ENCODE data around the gene LRRC4. TPM values are rescaled to one million over a fixed set of nuclear protein-coding genes. Genes with fewer than 3 reads are reported as not detected.

LRRC4 gene
- total RNA-seq, 1 donor from 2014 or later, result 0.16 TPM

GRCh38 chr7:128066858-128067257 is 35.6 kb upstream of the LRRC4 start:
- no peak overlapping the region for H3K4me3 Mint-ChIP-seq
- no peak overlapping the region for H3K27ac Mint-ChIP-seq
- no peak for TF ChIP-seq CTCF (IDR thresholded peaks at IDR 0.05)

GRCh38 chr7:128066395-128066794 is 35.2 kb upstream of the LRRC4 start:
- Mint-ChIP-seq H3K9me3 (no peaks in the 10 kb centered on the region), H3K27me3 (no peaks in the 10 kb centered on the region), H3K36me3 (ENCODE audit: low read depth) (peaks cover 17% of the 10 kb centered on the region), H3K4me1 (no peaks in the 10 kb centered on the region), H3K27ac (no peak overlapping the region), H3K4me3 (no peak overlapping the region)
- TF ChIP-seq CTCF (IDR thresholded peaks at IDR 0.05), result no peak
- ATAC-seq (ENCODE audit: low read depth) (no peak), DNase-seq (no peak)
- intact Hi-C loops (cut with micrococcal nuclease), result no loop called here
- ChIA-PET CTCF (no interaction called here), POLR2A (interaction anchor here (0.6 kb wide), 1 partner anchor 61 kb away, joined by 5 read pairs; no protein-coding TSS in a partner anchor)

More at GRCh38 chr7:128066858-128067257, 35.6 kb upstream of the LRRC4 start:
- Mint-ChIP-seq H3K36me3 (ENCODE audit: low read depth) (peaks cover 21% of the 10 kb centered on the region), H3K9me3 (no peaks in the 10 kb centered on the region), H3K4me1 (no peaks in the 10 kb centered on the region), H3K27me3 (no peaks in the 10 kb centered on the region)
- intact Hi-C loops (cut with micrococcal nuclease), result no loop called here
- ChIA-PET CTCF (no interaction called here), POLR2A (no interaction called here)
- DNase-seq (no peak), ATAC-seq (ENCODE audit: low read depth) (no peak)

GRCh38 chr7:128065872-128066271 is 34.6 kb upstream of the LRRC4 start:
- Mint-ChIP-seq H3K4me3 (no peak overlapping the region), H3K4me1 (no peaks in the 10 kb centered on the region), H3K27ac (no peak overlapping the region), H3K27me3 (no peaks in the 10 kb centered on the region), H3K9me3 (no peaks in the 10 kb centered on the region), H3K36me3 (ENCODE audit: low read depth) (peaks cover 16% of the 10 kb centered on the region)
- POLR2A ChIA-PET, result interaction anchor here (0.6 kb wide), 1 partner anchor 61 kb away, joined by 5 read pairs; no protein-coding TSS in a partner anchor
- TF ChIP-seq CTCF (IDR thresholded peaks at IDR 0.05), result no peak
- DNase-seq, result no peak
- CTCF ChIA-PET, result no interaction called here
- no peak for ATAC-seq (ENCODE audit: low read depth)
- intact Hi-C loops (cut with micrococcal nuclease), result no loop called here

GRCh38 chr7:128063088-128063487 is 31.9 kb upstream of the LRRC4 start:
- no peak for ATAC-seq (ENCODE audit: low read depth)
- H3K27ac Mint-ChIP-seq, result no peak overlapping the region

GRCh38 chr7:128060018-128060417 is 28.8 kb upstream of the LRRC4 start:
- DNase-seq (no peak), ATAC-seq (ENCODE audit: low read depth) (no peak)
- Mint-ChIP-seq H3K4me3 (no peak overlapping the region), H3K9me3 (no peaks in the 10 kb centered on the region), H3K27ac (no peak overlapping the region), H3K36me3 (ENCODE audit: low read depth) (peaks cover 19% of the 10 kb centered on the region), H3K4me1 (peaks cover 9% of the 10 kb centered on the region), H3K27me3 (no peaks in the 10 kb centered on the region)
- no peak for TF ChIP-seq CTCF (IDR thresholded peaks at IDR 0.05)
- ChIA-PET CTCF (no interaction called here), POLR2A (no interaction called here)
- intact Hi-C loops (cut with micrococcal nuclease), result no loop called here

More at GRCh38 chr7:128063088-128063487, 31.9 kb upstream of the LRRC4 start:
- no peak for DNase-seq
- H3K4me3 Mint-ChIP-seq, result no peak overlapping the region
- H3K9me3 Mint-ChIP-seq, result no peaks in the 10 kb centered on the region
- POLR2A ChIA-PET, result no interaction called here
- CTCF ChIA-PET, result no interaction called here
- no peaks in the 10 kb centered on the region for H3K27me3 Mint-ChIP-seq
- no peak for TF ChIP-seq CTCF (IDR thresholded peaks at IDR 0.05)
- peaks cover 9% of the 10 kb centered on the region for H3K4me1 Mint-ChIP-seq
- intact Hi-C loops (cut with micrococcal nuclease), result no loop called here
- H3K36me3 Mint-ChIP-seq (ENCODE audit: low read depth), result peaks cover 13% of the 10 kb centered on the region

Measured in activated B cell treated with CpG ODN at 0.5 μM for 24 hours (primary cell).